ENCODE measurements around the gene APBB1IP. TPM values are rescaled to one million over a fixed set of nuclear protein-coding genes. Genes with fewer than 3 reads are reported as not detected.
"Not testable (repeated sequence)": the region's sequence is repeated elsewhere in the genome, so short reads cannot be mapped to it uniquely, and the experiment has no call there.

The APBB1IP gene
- total and polyA plus RNA-seq, 4 donors: 5.4 to 33.5 (median 19.1) TPM

- 86 to 96% methylated on average over 2 of the region's 2 CpGs for WGBS, 2 donors
- no peak overlapping the region for H3K4me3 ChIP-seq
- DNase-seq (no peak), ATAC-seq (ENCODE audit: insufficient read depth, low FRiP score) (no peak)
- no peak overlapping the region for H3K27ac ChIP-seq (ENCODE audit: low read depth in 1 of 2, low read length in 1 of 2)
- no peak overlapping the region for H3K9ac ChIP-seq (ENCODE audit: insufficient read depth in 1 of 2, low read length in 2 of 2)
- no peak for TF ChIP-seq CTCF (IDR thresholded peaks at IDR 0.05; ENCODE audit: control extremely low read depth, extremely low read depth)
- peaks cover 0 to 1% (median 0%) of the 10 kb centered on the region in 4 donors for H3K36me3 ChIP-seq (ENCODE audit: control insufficient read depth in 4 of 4, insufficient read depth in 4 of 4, low read length in 4 of 4)
- peaks cover 0 to 3% (median 0%) of the 10 kb centered on the region in 4 donors for H3K9me3 ChIP-seq (ENCODE audit: control insufficient read depth in 4 of 4, insufficient read depth in 3 of 4, low read length in 3 of 4)
- H3K4me1 ChIP-seq (ENCODE audit: control insufficient read depth in 5 of 5, insufficient read depth in 5 of 5, low read length in 5 of 5): no peaks in the 10 kb centered on the region
- no peaks in the 10 kb centered on the region for H3K27me3 ChIP-seq (ENCODE audit: control insufficient read depth in 3 of 3, insufficient read depth in 3 of 3, low read length in 2 of 3)
Observed at GRCh38 chr10:26460736-26461135, 22.6 kb downstream of the APBB1IP start.

- peaks cover 0 to 3% (median 0%) of the 10 kb centered on the region in 4 donors for H3K9me3 ChIP-seq (ENCODE audit: control insufficient read depth in 4 of 4, insufficient read depth in 3 of 4, low read length in 3 of 4)
- no peaks in the 10 kb centered on the region for H3K36me3 ChIP-seq (ENCODE audit: control insufficient read depth in 4 of 4, insufficient read depth in 4 of 4, low read length in 4 of 4)
- no peaks in the 10 kb centered on the region for H3K4me1 ChIP-seq (ENCODE audit: control insufficient read depth in 5 of 5, insufficient read depth in 5 of 5, low read length in 5 of 5)
- ATAC-seq (ENCODE audit: insufficient read depth, low FRiP score): no peak
- no peaks in the 10 kb centered on the region for H3K27me3 ChIP-seq (ENCODE audit: control insufficient read depth in 3 of 3, insufficient read depth in 3 of 3, low read length in 2 of 3)
- TF ChIP-seq CTCF (IDR thresholded peaks at IDR 0.05; ENCODE audit: control extremely low read depth, extremely low read depth): no peak
- H3K9ac ChIP-seq (ENCODE audit: insufficient read depth in 1 of 2, low read length in 2 of 2): no peak overlapping the region
- DNase-seq: no peak
- no peak overlapping the region for H3K4me3 ChIP-seq
- WGBS, 2 donors: 90 to 100% methylated on average over 1 of the region's 1 CpG
- no peak overlapping the region for H3K27ac ChIP-seq (ENCODE audit: low read depth in 1 of 2, low read length in 1 of 2)
Observed at GRCh38 chr10:26463986-26464385, 25.8 kb downstream of the APBB1IP start.

GRCh38 chr10:26464632-26465280 is 26.6 kb downstream of the APBB1IP start:
- H3K4me3 ChIP-seq: no peak overlapping the region
- 85 to 90% methylated on average over 3 of the region's 3 CpGs for WGBS, 2 donors

GRCh38 chr10:26466531-26466930 is 28.4 kb downstream of the APBB1IP start:
- WGBS, 2 donors: 92 to 93% methylated on average over 6 of the region's 6 CpGs
- not testable (repeated sequence) for ATAC-seq (ENCODE audit: insufficient read depth, low FRiP score)

More at GRCh38 chr10:26464632-26465280, 26.6 kb downstream of the APBB1IP start:
- Histone ChIP-seq H3K9me3 (ENCODE audit: control insufficient read depth in 4 of 4, insufficient read depth in 3 of 4, low read length in 3 of 4) (peaks cover 0 to 3% (median 0%) of the 10 kb centered on the region in 4 donors), H3K9ac (ENCODE audit: insufficient read depth in 1 of 2, low read length in 2 of 2) (no peak overlapping the region), H3K27me3 (ENCODE audit: control insufficient read depth in 3 of 3, insufficient read depth in 3 of 3, low read length in 2 of 3) (no peaks in the 10 kb centered on the region), H3K27ac (ENCODE audit: low read depth in 1 of 2, low read length in 1 of 2) (no peak overlapping the region), H3K4me1 (ENCODE audit: control insufficient read depth in 5 of 5, insufficient read depth in 5 of 5, low read length in 5 of 5) (no peaks in the 10 kb centered on the region), H3K36me3 (ENCODE audit: control insufficient read depth in 4 of 4, insufficient read depth in 4 of 4, low read length in 4 of 4) (no peaks in the 10 kb centered on the region)
- ATAC-seq (ENCODE audit: insufficient read depth, low FRiP score): no peak
- DNase-seq: no peak
- no peak for TF ChIP-seq CTCF (IDR thresholded peaks at IDR 0.05; ENCODE audit: control extremely low read depth, extremely low read depth)

More at GRCh38 chr10:26466531-26466930, 28.4 kb downstream of the APBB1IP start:
- not testable (repeated sequence) for H3K9ac ChIP-seq (ENCODE audit: insufficient read depth in 1 of 2, low read length in 2 of 2); H3K27ac ChIP-seq (ENCODE audit: low read depth in 1 of 2, low read length in 1 of 2); DNase-seq; H3K36me3 ChIP-seq (ENCODE audit: control insufficient read depth in 4 of 4, insufficient read depth in 4 of 4, low read length in 4 of 4); H3K4me1 ChIP-seq (ENCODE audit: control insufficient read depth in 5 of 5, insufficient read depth in 5 of 5, low read length in 5 of 5); H3K9me3 ChIP-seq (ENCODE audit: control insufficient read depth in 4 of 4, insufficient read depth in 3 of 4, low read length in 3 of 4); H3K4me3 ChIP-seq; H3K27me3 ChIP-seq (ENCODE audit: control insufficient read depth in 3 of 3, insufficient read depth in 3 of 3, low read length in 2 of 3)
